ENCODE results near the gene POLR2E.

DNA sequence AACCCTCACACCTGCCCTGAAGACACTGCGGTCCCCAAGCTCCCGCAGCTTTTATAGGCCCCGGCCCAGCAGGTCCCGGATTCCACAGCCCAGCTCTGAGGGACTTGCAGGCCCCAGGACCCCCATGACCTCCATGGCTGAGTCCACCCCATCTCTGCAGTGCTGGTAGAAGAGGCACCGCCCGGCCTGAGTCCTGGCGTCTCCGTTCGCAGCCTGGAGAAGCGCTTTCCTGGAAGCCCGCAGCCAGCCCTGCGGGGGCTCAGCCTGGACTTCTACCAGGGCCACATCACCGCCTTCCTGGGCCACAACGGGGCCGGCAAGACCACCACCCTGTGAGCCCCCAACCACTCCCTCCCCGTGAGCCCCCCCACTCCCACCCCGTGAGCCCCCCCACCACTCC is 46.1 kb downstream of the POLR2E start:
- TF ChIP-seq, protein P1, sequence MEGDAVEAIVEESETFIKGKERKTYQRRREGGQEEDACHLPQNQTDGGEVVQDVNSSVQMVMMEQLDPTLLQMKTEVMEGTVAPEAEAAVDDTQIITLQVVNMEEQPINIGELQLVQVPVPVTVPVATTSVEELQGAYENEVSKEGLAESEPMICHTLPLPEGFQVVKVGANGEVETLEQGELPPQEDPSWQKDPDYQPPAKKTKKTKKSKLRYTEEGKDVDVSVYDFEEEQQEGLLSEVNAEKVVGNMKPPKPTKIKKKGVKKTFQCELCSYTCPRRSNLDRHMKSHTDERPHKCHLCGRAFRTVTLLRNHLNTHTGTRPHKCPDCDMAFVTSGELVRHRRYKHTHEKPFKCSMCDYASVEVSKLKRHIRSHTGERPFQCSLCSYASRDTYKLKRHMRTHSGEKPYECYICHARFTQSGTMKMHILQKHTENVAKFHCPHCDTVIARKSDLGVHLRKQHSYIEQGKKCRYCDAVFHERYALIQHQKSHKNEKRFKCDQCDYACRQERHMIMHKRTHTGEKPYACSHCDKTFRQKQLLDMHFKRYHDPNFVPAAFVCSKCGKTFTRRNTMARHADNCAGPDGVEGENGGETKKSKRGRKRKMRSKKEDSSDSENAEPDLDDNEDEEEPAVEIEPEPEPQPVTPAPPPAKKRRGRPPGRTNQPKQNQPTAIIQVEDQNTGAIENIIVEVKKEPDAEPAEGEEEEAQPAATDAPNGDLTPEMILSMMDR (IDR thresholded peaks at IDR 0.05) = no peak
- TF ChIP-seq POLR2A (IDR thresholded peaks at IDR 0.05) = no peak
